GM19238 (cell line): ENCODE measurements around the gene CEP43.

ENCODE experiments used
- DNase-seq: peaks from one replicate; pipeline ENCODE4 v3.0.0; 2011; ENCODE audit warnings: low spot score; ENCODE audit not compliant: insufficient read length

Gene CEP43

DNA sequence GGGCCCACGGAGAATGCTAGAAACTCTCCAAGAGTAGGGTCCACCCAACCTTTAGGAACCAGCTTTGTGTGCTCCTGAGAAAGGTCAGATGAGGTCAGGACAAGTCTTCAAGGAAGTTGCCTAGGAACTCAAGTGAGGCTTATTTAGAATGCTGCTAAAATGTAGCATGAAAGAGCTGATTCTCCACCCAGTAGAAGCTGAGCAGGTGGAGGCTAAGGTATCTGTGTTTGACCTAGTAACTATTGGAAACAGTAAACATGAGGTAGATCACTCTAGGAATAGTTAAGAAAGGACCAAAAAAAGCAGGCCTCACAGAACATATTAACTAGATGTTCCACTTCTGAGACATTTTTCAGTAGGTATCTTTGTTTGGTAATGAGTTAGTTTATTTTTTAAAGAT is 13.9 kb downstream of the CEP43 start:
- DNase-seq: no peak

DNA sequence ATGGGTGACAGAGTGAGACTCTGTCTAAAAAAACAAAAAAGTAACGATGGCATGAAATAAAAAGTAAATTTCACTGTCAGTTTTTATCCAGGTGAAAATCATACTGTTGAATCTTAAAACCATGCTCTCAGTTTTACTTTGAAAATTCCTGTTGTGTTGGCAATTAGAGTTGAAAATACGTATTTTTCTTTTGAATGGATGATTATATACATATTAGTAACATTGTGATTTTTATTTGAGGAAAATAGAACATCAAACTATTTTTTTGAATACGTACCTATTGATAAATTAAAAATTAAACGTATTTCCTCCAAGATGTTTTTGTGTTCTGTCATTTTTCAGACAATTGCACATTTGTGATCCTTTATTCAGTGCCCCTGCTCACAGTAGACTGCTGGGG is 14.7 kb downstream of the CEP43 start:
- no peak for DNase-seq

DNA sequence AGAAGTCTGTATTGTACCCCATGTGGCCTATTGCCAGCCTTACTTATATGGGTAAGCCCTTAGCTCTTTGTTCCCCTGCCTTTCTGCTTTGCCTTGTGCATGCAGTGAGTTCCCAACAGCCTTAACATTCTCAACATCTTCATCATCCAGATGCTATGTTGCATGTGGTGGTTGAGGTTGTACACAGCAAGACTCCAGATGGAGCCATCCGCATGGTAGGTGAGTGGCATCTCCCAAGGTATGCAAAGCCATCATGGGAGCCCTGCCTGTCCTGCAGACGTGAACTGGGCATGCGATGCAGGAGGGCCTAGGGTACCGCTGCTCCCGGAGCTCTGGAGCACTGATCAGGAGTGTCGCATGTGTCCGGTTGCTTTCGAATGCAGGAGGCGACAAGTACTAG is 16.1 kb downstream of the CEP43 start:
- no peak for DNase-seq

DNA sequence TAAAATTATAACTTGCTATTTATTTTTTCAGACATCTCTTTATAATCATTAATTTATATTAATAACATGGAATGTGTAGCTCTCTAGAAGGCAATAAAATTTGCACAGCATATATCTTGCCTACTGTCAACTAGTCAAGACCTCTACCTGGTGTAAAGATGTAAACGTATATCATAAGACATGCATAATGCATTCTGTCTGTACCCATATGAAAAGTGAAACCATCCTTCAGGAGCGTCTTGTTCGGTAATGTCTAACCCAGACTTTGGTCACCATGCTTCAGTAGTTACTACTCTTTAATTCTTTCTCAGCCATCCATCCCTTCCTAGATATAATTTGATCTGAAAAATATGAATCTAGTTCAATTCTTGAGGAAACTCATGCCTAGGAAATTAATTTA is 21.0 kb downstream of the CEP43 start:
- DNase-seq: peak; percentile 7

DNA sequence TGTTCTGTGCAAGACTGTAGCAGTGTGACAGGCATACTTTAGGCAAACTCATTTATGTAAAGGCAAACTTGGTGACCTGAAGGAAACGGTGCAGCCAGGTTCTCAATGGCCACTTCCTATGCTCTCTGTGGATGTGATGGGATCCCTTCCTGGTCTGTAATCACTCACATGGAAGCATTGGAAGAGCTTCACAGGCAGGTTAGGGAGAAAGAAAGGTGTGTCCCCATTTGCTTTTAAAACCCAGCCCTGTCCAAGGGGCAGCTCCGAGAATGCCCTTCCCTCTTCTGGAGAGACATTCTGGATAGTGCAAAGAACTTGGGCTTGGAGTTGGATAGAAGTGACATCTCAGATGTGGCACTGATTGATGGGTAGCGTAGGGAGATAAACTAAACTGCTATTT is 28.1 kb downstream of the CEP43 start:
- DNase-seq: no peak

DNA sequence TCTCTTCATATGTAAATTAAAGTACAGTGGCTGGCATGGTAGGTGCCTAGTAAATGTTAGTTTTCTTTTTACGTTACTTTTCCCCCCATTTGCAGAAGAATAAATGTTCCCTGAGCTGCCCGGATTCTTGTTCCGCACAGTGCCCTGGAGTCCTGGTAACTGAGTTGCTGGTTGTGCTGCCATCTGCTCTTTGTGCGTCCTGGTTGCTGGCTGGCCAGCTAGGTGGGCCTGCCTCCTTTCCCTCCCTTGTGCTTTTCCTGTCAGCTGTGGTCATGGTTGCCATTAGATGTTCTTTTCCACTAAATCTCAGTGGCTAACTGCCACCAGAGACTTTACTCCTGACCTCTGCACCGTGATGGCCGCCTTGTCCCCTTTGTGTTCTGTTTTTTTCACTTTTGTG is 28.6 kb downstream of the CEP43 start:
- no peak for DNase-seq

DNA sequence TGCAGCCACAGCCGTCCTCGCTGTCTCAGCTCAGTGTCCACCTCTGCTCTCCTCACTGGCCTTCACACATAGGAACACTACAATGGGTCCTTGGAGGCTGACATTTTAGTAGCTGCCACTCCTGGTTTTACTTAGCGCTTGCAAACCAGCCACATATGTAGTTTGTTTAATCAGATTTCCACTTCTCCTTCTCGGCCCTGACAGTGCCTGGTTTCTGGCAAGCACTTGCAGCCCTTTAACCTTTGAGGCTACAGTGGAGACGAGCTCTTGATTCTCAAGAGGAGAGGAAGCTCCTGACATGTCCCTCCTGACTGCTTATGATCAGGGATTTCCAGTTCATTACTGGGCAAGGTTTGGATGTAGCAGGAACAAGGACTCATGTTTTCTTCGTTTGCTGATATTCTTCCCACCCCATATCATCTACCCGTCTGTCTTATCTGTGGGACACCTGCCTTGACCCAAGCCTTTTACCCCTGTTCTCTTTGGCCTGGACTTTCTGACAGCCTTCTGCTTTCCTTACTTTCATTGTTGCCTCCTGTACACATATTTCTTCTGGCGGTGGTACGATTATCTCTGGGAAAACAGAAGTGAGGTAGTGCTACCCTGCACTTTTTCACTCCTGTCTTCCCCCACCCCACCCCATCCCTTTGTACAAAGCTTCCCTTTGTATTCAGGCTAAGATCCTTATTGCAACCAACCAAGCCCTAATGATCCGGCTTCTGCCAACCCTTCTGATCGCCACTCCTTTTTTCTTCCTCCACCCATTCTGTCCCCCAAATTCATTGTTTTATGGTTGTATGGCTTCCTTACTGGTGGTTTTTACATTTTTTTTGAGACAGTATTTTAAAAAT is 31.2 kb downstream of the CEP43 start:
- no peak for DNase-seq

DNA sequence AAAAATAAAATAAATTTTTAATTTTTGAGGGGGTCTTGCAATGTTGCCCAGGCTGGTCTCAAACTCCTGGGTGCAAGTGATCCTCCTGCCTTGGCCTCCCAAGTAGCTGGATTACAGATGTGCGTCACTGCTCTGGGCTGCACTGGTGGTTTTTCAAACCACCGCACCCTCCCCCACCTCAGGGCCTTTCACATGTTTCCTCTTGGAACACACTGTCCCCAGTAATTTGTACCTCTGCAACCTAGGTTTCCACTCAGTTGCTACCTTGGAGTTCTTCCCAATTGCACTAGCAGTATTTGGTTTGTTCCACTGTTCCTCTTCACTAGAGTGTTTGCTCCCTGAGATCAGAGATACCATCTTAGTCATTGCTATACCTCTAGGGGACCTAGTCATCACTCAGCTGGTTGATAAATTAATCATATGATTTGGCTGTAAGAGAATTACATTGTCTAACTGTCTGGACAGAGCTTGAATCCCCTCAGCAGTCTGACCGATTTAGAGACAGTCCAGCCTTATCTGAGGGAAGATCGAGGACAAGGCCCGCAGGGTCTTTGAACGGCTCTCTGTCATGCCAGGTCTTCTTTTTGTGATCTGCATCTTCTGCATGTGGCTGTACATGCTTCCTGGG is 32.0 kb downstream of the CEP43 start:
- no peak for DNase-seq

DNA sequence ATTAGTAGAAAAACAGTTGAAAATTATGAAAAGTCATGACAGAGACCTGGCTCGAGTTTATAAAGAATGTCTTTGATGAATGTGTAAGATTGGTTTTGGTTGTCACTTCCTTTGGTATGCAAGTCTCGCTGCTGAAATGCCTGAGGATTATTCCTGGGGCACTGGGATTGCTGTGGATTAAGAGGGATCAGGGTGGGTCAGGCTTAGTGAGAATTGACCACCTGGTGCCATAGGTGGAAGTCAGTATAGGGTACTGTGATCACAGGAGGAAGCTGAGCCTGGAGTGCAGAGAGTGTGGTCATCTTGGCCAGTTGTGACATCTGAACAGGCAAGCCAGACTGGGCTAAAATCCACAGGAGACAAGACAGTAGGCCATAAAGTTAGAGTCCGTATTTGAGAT is 34.9 kb downstream of the CEP43 start:
- DNase-seq: no peak

DNA sequence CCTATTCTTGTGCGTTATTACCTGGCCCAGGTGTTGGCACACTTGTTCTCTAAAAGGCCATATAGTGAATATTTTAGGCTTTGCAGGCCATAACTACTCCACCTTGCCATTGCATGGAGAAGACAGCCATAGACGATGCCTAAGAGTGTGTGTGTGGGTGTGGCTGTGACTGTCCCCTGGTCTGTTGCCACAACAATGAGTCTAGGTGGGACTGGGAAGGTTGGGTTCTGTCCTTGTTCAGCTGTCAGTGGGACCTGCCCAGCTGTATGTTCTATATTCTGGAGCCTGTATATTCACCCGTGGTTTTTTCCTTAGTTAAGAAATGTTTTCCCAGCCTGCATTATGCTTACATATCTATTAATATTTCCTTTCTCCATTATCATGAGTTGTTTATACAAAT is 38.6 kb downstream of the CEP43 start:
- no peak for DNase-seq

DNA sequence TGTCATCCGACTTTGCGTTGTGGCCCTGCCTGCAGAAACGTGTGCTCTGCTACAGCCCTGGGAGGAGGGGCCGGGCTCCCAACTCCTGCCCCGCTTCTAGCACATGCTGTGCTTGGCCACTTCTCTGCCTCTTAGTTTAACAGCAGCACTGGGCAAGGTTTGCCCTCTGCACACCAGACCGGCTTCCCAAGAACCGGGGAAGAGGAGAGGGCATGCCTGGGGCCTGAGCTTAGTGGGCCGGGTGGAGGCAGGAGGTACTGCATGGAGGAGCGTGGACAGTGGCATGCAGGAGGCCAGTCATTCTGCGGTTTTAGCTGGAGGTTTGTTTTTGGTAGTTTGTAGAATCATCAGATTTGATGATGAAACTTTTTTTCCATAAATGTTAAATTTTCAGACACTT is 45.5 kb downstream of the CEP43 start:
- DNase-seq: no peak

DNA sequence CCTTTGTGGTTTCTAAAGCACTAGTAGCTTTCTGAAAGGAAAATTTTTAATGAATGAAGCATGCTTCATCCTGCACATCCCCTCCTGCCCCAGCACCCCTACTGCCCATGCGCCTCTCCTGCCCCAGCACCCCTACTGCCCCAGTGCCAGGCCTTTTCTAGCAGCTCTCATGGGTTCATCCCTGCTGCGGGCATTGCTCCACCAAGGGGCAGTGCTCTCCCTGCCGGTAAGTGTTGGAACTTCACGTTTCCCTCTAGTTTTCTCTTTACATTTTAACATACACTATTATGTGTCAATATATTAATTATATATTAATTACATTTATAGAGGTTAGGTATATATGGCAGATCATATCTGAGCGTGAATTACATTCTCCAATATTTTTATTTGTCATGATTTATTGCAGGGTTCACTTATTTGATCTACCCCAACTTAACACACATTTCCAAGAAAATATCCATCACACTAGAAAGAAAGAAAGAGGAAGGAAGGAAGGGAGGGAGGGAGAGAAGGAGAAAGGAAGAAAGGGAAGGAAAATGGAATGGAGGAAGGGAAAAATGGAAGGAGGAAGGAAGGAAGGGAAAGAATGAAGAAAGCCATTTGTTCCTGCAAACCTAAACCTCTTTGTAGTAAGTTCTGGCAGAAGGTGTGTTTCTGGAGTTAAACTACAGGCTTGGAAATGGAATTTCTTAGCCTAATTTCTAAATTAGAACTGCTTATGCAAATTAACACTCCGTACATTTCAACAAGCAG is 46.8 kb downstream of the CEP43 start:
- no peak for DNase-seq

DNA sequence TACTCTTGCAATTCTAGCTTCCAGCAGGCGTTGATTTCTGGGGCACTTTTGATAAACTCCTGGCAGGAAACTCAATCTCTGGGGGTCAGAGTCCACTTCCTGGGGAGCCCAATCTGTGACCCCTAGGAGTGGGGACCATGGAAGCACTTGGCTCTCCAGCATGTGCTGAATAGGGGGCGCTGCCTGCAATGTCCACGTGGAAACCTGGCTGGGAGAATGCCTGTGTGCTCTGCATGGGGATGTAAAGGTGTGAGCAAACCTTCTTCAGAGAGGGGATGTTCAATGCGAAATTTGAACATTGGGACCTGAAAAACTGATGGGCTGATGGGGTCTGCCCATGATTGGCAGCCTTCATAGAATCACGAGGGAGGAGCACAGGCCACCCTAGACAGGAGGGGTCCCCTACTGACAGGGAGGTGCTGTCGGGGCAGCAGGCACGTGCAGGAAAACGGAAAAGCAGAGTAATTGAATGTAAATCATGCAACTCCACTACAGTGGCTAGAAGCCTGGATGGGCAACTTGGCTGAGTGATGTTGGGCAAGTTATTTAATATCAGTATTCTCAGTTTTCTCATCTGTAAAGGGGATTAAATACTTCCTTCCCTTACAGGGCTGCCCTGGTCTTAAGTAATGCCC is 47.8 kb downstream of the CEP43 start:
- no peak for DNase-seq

DNA sequence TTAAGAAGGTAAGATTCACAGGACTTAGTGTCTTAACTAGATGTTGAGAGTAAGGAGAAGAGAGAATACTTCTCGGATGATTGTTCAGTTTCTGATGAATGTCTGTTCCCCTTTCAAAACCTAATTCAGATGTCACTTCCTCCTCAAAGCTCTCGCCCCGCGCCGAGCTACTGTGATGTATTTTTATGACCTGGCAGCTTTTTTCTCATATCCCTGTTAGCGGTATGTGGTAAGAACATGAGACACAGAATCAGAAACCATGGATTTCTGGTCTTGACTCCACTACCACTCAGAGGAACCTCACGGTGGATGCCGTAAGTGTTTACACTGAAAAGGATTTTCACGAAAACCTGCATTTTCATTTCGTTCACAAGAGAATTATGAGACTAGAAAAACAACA is 48.4 kb downstream of the CEP43 start:
- DNase-seq: no peak
